ENCODE results near the gene KIF3A.

DNA sequence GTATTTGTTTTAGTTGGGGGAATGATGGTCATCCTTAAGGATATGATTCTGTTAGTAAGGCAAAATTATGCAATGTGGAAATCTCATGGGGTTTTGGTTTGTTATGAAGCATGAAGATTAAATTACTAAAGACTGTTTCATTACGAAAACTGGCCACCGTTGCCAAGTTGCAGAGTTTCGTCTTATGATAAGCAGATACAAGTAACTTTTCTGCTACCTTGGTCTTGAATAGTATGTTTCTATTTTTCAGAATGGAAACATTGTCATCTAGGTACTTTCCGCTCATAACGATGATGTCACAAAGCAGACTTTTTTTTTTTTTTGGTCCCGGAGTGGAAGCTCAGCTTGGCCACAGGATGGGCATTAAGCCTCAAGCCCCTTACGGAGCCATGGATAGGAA, 14.1 kb upstream of the KIF3A start:
- TF ChIP-seq ELF1 (IDR thresholded peaks at IDR 0.05) (no peak), SIN3A (IDR thresholded peaks at IDR 0.05; ENCODE audit: borderline replicate concordance, low read depth, low read length) (no peak), TAF1 (IDR thresholded peaks at IDR 0.05; ENCODE audit: borderline replicate concordance, low read depth, low read length) (no peak), RFX5 (IDR thresholded peaks at IDR 0.05; ENCODE audit: low read length) (no peak), REST (IDR thresholded peaks at IDR 0.05; ENCODE audit: low read depth, low read length) (no peak), CHD2 (IDR thresholded peaks at IDR 0.05; ENCODE audit: low read length, partially characterized antibody) (no peak), POLR2AphosphoS5 (IDR thresholded peaks at IDR 0.05; ENCODE audit: low read depth, low read length) (no peak), JUND (IDR thresholded peaks at IDR 0.05) (no peak), MAX (IDR thresholded peaks at IDR 0.05; ENCODE audit: low read depth) (no peak)
- TF ChIP-seq, protein P1, sequence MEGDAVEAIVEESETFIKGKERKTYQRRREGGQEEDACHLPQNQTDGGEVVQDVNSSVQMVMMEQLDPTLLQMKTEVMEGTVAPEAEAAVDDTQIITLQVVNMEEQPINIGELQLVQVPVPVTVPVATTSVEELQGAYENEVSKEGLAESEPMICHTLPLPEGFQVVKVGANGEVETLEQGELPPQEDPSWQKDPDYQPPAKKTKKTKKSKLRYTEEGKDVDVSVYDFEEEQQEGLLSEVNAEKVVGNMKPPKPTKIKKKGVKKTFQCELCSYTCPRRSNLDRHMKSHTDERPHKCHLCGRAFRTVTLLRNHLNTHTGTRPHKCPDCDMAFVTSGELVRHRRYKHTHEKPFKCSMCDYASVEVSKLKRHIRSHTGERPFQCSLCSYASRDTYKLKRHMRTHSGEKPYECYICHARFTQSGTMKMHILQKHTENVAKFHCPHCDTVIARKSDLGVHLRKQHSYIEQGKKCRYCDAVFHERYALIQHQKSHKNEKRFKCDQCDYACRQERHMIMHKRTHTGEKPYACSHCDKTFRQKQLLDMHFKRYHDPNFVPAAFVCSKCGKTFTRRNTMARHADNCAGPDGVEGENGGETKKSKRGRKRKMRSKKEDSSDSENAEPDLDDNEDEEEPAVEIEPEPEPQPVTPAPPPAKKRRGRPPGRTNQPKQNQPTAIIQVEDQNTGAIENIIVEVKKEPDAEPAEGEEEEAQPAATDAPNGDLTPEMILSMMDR (IDR thresholded peaks at IDR 0.05): no peak

Measured in SK-N-SH (cell line).